ENCODE data around the gene HCRT.

HCRT gene

DNA sequence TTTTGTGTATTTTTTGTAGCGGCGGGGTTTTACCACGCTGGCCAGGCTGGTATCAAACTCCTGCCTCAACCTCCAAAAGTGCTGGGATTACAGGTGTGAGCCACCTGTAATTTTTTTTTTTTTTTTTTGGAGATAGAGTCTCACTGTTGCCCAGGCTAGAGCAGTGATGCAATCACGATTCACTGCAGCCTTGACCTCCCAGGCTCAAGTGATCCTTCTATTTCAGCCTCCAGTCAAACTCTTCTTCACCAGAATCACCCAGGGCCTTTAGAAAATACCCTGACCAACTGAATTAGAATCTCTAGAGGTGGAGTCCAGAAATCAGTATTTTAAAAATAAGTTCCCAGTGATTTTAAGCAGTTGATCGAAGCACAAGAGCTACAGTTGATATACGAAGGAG is 50.1 kb downstream of the HCRT start:
- TF ChIP-seq, protein P1, sequence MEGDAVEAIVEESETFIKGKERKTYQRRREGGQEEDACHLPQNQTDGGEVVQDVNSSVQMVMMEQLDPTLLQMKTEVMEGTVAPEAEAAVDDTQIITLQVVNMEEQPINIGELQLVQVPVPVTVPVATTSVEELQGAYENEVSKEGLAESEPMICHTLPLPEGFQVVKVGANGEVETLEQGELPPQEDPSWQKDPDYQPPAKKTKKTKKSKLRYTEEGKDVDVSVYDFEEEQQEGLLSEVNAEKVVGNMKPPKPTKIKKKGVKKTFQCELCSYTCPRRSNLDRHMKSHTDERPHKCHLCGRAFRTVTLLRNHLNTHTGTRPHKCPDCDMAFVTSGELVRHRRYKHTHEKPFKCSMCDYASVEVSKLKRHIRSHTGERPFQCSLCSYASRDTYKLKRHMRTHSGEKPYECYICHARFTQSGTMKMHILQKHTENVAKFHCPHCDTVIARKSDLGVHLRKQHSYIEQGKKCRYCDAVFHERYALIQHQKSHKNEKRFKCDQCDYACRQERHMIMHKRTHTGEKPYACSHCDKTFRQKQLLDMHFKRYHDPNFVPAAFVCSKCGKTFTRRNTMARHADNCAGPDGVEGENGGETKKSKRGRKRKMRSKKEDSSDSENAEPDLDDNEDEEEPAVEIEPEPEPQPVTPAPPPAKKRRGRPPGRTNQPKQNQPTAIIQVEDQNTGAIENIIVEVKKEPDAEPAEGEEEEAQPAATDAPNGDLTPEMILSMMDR (IDR thresholded peaks at IDR 0.05; ENCODE audit: low read depth, low read length, missing control alignments), result no peak
- Histone ChIP-seq H3K27me3 (replicated peaks) (no peaks in the 10 kb centered on the region), H3K27ac (peak overlapping the region; percentile 47), H3K36me3 (replicated peaks) (peaks cover 2% of the 10 kb centered on the region), H3K4me3 (ENCODE audit: low read depth, low read length) (no peak overlapping the region)
- in situ Hi-C loops (cut with HindIII; ENCODE audit: low pct_ligation_motif_present, low sequenced_read_pairs), result no loop called here
- no peak for DNase-seq
